Dendritic cell treated with granulocyte-macrophage colony-stimulating factor and Interleukin-4, amounts not matched to agents 40 ng/mL and 50 ng/mL, for 4 days (primary cell): ENCODE measurements around the gene FBXO42.
"Not testable (repeated sequence)": the region's sequence is repeated elsewhere in the genome, so short reads cannot be mapped to it uniquely, and the experiment has no call there.

Source experiments
- H3K27ac Mint-ChIP-seq: one replicate; pipeline ENCODE4 v1.8.0; 2022; ENCODE audit warnings: mild to moderate bottlenecking, mixed read lengths
- H3K27me3 Mint-ChIP-seq: one replicate; pipeline ENCODE4 v1.8.0; 2022; ENCODE audit warnings: mild to moderate bottlenecking, mixed read lengths
- H3K36me3 Mint-ChIP-seq: one replicate; pipeline ENCODE4 v1.8.0; 2022; ENCODE audit warnings: low read depth, mixed read lengths
- H3K4me1 Mint-ChIP-seq: one replicate; pipeline ENCODE4 v1.8.0; 2022; ENCODE audit warnings: low read depth, mixed read lengths
- H3K4me3 Mint-ChIP-seq: one replicate; pipeline ENCODE4 v1.8.0; 2022; ENCODE audit warnings: mild to moderate bottlenecking, moderate library complexity, mixed read lengths
- H3K9me3 Mint-ChIP-seq: one replicate; pipeline ENCODE4 v1.8.0; 2022; ENCODE audit warnings: mixed read lengths
- intact Hi-C: fragments of 100-400 bp; cut with micrococcal nuclease; formaldehyde crosslinking; loops from one replicate; pipeline ENCODE4 v1.15.0; 2022

The FBXO42 gene

DNA sequence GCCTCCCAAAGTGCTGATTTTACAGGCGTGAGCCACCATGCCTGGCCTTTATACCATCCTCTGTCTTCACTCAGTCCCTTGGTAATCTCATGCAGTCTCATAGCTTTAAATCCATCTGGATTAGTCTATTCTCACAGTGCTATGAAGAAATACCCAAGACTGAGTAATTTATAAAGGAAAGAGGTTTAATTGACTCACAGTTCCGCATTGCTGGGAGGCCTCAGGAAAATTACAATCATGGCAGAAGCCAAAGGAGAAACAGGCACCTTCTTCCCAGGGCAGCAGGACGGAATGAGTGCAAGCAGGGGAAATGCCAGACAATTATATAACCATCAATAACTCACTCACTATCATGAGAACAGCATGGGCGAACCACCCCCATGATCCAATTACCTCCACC is 66.2 kb downstream of the FBXO42 start:
- no peaks in the 10 kb centered on the region for H3K9me3 Mint-ChIP-seq
- intact Hi-C loops, result no loop called here
- H3K4me1 Mint-ChIP-seq, result peaks cover 7% of the 10 kb centered on the region
- no peaks in the 10 kb centered on the region for H3K27me3 Mint-ChIP-seq
- H3K36me3 Mint-ChIP-seq, result peaks cover 43% of the 10 kb centered on the region
- no peak overlapping the region for H3K4me3 Mint-ChIP-seq
- no peak overlapping the region for H3K27ac Mint-ChIP-seq

DNA sequence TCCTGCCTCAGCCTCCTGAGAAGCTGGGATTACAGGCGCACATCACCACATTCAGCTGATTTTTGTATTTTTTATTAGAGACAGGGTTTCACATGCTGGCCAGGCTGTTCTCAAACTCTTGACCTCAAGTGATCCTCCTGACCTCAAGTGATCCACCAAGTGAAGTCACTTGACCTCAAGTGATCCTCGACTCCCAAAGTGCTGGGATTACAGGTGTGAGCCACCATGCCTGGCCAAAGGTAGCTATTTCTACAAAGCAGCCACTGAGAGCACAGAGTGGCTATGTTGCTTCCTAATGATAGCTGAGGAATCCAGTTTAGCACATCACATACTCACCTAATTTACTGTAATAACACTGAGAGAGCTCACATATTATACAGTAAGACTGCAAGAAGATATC is 70.5 kb downstream of the FBXO42 start:
- peaks cover 23% of the 10 kb centered on the region for H3K36me3 Mint-ChIP-seq
- intact Hi-C loops, result no loop called here
- no peaks in the 10 kb centered on the region for H3K9me3 Mint-ChIP-seq
- H3K27ac Mint-ChIP-seq, result no peak overlapping the region
- no peaks in the 10 kb centered on the region for H3K27me3 Mint-ChIP-seq
- no peak overlapping the region for H3K4me3 Mint-ChIP-seq
- H3K4me1 Mint-ChIP-seq, result peaks cover 13% of the 10 kb centered on the region

DNA sequence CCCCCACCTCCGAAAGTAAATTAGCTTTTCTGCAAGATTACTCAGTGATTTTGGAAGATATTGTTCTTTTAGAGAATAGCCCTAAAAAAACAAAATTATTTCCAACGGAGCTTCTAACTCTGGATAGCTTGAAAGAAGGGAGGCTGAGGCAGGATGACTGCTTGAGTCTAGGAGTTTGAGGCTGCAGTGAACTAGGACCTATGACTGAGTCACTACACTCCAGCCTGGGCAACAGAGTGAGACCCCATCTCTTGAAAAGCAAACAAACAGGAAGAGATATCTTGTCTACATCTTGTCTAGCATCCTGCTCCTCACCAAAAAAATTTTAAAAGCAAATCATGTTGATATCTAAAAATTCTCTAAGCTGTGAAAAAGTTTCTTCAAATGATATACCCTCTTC is 73.1 kb downstream of the FBXO42 start:
- Mint-ChIP-seq H3K4me1 (peaks cover 15% of the 10 kb centered on the region), H3K27me3 (no peaks in the 10 kb centered on the region), H3K36me3 (peaks cover 36% of the 10 kb centered on the region), H3K9me3 (no peaks in the 10 kb centered on the region), H3K27ac (no peak overlapping the region), H3K4me3 (no peak overlapping the region)
- intact Hi-C loops, result no loop called here

DNA sequence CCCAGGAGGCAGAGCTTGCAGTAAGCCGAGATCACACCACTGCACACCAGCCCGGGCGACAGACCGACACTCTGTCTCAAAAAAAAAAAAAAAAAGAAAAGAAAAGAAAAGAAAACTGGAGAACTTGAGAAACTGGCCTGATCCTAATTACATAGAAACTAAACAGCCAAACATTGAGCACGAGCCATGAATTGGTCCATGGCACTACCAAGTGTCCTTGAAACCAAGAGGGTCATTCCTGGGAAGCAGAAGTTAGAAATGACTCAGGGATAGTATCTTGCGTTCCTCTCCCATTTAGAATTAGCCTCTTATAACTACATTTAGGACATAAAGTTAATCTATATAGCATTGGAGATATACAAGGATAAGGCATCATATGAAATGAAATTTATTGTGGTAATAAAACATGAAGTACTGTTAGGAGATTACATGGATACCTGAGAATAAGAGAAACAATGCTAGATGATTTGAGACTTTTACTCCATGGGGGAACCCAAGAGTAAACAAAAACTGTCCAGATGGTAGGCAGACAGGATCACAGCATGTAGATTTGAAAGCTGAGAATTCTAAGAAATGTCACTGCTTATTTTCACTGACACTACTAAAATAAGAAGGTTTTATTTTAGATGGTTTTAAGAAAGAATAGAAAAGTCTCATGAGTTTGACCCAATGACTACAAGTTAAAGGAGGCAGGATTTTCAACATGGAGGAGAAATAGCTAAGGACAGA is 75.8 kb downstream of the FBXO42 start:
- Mint-ChIP-seq H3K4me1 (peaks cover 15% of the 10 kb centered on the region), H3K36me3 (peaks cover 57% of the 10 kb centered on the region), H3K27ac (no peak overlapping the region)

DNA sequence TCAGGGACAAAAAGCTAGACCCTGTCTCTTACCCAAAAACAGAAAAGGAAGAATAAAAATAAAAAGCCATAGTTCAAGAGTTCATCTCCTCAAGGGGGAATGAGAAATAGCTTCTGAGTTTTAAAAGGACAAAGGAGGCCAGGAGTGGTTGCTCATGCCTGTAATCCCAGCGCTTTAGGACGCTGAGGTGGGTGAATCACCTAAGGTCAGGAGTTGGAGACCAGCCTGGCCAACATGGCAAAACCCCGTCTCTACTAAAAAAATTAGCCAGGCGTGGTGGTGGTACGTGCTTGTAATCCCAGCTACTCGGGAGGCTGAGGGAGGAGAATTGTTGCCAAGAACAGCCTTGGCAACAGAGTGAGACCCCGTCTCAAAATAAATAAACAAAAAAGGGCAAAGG is 76.7 kb downstream of the FBXO42 start:
- intact Hi-C loops, result no loop called here
- H3K4me3 Mint-ChIP-seq, result no peak overlapping the region
- no peaks in the 10 kb centered on the region for H3K9me3 Mint-ChIP-seq
- peaks cover 61% of the 10 kb centered on the region for H3K36me3 Mint-ChIP-seq
- no peak overlapping the region for H3K27ac Mint-ChIP-seq
- H3K27me3 Mint-ChIP-seq, result no peaks in the 10 kb centered on the region
- H3K4me1 Mint-ChIP-seq, result peaks cover 19% of the 10 kb centered on the region

More for the DNA sequence above, 75.8 kb downstream of the FBXO42 start:
- Mint-ChIP-seq H3K4me3 (no peak overlapping the region), H3K9me3 (no peaks in the 10 kb centered on the region), H3K27me3 (no peaks in the 10 kb centered on the region)
- intact Hi-C loops, result no loop called here

DNA sequence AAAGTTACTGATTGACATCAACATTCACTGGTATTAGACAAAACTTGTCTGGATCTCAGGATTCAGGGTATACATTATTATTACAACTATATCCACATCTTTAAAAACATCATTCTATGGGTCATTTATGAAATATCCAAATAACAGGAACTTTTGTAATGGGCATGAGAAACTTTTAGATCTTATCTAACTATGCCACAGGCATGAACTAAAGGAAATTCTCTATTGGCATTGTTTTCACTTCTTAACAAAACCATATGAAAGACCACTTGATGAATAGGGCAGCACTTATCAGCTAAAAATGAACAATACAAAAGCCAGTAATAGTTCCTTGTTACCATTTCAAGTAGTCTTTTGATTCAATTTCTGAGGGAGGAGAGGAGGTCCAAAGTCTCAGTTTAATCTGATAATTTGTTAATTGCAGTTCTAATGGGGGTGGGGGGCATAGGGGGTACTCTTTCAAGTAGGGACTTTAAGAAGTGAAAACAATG is 84.5 kb downstream of the FBXO42 start:
- Mint-ChIP-seq H3K4me1 (peaks cover 10% of the 10 kb centered on the region), H3K4me3 (no peak overlapping the region), H3K36me3 (peaks cover 50% of the 10 kb centered on the region), H3K9me3 (no peaks in the 10 kb centered on the region), H3K27ac (no peak overlapping the region), H3K27me3 (no peaks in the 10 kb centered on the region)
- intact Hi-C loops, result no loop called here

DNA sequence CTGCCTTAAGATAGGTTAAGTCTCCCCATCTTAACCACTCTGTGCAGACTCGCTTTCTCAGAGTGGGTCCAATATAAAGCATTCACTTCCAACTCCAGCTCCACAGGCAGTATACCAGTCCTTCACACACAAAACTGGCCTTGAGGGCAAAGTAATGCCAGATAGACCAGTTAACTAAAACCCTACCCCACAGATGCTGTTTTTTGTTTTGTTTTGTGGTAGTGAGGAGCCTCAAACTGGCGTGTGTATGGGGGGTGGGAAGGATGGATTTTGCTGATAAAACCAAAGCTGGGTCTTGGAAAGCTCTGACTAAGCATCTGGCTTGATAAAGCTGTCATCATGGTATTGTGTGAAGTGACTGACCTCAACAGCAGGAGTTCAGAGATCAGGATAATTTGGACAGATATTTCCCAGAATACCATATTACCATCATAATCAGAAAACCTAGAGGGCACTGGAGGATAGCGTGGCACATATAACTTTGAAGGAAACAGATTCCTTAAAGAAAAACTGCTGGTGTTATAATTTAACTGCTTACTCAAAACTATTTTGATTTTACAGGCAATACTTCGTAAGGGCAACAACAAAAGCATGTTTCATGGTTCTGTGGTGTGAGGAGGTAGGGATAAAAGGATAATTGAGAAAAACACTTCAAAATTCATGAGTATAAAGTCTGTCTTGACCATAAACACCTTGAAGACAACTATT is 85.7 kb downstream of the FBXO42 start:
- Mint-ChIP-seq H3K36me3 (peaks cover 44% of the 10 kb centered on the region), H3K27ac (no peak overlapping the region), H3K4me3 (no peak overlapping the region), H3K27me3 (no peaks in the 10 kb centered on the region), H3K4me1 (peaks cover 10% of the 10 kb centered on the region), H3K9me3 (no peaks in the 10 kb centered on the region)
- intact Hi-C loops, result no loop called here

DNA sequence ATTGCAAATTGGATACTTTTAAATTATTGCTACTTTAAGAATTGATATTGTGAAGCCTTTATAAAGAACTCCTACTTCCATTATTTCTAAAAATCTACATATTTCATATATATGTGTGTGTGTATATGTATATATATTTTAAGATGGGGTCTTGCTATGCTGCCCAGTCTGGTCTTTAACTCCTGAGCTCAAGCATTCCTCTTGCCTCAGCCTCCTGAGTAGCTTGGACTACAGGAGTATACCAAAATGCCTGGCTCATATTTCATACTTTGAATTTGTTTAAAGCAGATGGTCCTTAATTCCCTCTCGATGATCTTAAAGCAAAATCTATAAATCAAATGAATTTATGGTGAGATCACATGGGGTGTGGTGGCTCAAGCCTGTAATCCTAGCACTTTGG is 90.2 kb downstream of the FBXO42 start:
- peaks cover 29% of the 10 kb centered on the region for H3K36me3 Mint-ChIP-seq
- intact Hi-C loops, result no loop called here
- H3K4me1 Mint-ChIP-seq, result peaks cover 6% of the 10 kb centered on the region
- no peak overlapping the region for H3K4me3 Mint-ChIP-seq
- H3K9me3 Mint-ChIP-seq, result no peaks in the 10 kb centered on the region
- H3K27me3 Mint-ChIP-seq, result no peaks in the 10 kb centered on the region
- H3K27ac Mint-ChIP-seq, result no peak overlapping the region

DNA sequence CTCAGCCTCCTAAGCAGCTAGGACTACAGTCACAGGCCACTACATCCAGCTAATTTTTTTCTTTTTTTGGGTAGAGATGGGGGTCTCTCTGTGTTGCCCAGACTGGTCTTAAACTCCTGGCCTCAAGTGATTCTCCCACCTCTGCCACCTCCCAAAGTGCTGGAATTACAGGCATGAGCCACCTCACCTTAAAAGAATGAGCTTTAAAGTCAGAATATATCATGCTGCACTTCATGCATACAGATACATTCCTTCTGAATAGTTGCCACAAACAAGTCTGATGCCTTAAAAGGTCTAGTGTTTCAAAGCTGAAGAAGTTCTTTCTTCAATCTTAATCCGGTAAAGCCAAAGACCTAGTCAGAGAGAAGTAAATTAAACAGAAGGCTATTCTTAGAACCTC is 91.5 kb downstream of the FBXO42 start:
- H3K4me3 Mint-ChIP-seq, result no peak overlapping the region
- no peaks in the 10 kb centered on the region for H3K9me3 Mint-ChIP-seq
- peaks cover 36% of the 10 kb centered on the region for H3K36me3 Mint-ChIP-seq
- no peaks in the 10 kb centered on the region for H3K27me3 Mint-ChIP-seq
- H3K4me1 Mint-ChIP-seq, result no peaks in the 10 kb centered on the region
- intact Hi-C loops, result no loop called here
- H3K27ac Mint-ChIP-seq, result no peak overlapping the region

DNA sequence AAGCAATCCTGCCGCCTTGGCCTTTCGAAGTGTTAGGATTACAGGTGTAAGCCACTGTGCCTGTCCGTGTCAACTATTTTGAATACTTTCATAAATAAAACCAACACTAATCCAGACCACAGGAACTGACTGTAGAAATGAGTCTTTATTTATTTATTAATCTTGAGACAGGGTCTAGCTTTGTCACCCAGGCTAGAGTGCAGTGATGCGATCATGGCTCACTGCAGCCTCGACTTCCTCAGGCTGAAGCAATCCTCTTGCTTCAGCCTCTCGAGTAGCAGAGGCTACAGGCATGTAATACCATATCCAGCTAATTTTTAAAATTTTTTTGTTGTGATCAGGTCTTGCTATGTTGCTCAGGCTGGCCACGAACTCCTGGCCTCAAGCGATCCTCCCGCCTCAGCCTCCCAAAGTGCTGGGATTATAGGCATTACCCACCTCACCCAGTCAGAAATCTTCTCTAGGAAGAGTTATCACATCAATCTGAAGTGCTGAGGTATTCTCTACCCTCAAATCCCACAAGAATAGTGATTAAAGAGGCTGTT is 93.6 kb downstream of the FBXO42 start:
- Mint-ChIP-seq H3K27me3 (no peaks in the 10 kb centered on the region), H3K4me1 (no peaks in the 10 kb centered on the region), H3K4me3 (no peak overlapping the region), H3K27ac (no peak overlapping the region), H3K9me3 (no peaks in the 10 kb centered on the region), H3K36me3 (peaks cover 55% of the 10 kb centered on the region)
- intact Hi-C loops, result no loop called here

DNA sequence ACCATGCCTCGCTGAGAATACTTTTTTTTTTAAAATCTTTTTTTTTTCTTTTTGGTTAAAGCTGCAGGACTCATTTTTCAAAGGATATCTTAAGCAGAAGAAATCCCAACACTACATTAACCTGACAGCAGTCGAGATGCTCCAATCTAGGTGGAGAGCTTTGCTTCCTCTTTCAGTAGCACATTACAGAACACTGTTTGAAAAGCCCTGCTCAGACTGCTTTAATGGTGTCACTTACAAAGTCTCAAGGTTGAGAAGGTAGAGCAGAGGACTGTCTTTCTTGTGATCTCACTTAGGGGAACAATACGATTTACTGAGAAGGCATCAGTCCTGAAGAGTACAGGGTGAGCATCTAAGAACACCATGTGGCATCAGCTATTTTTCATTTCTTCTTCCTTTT is 94.3 kb downstream of the FBXO42 start:
- Mint-ChIP-seq H3K9me3 (no peaks in the 10 kb centered on the region), H3K4me3 (no peak overlapping the region), H3K27me3 (no peaks in the 10 kb centered on the region), H3K27ac (no peak overlapping the region), H3K36me3 (peaks cover 55% of the 10 kb centered on the region), H3K4me1 (no peaks in the 10 kb centered on the region)
- intact Hi-C loops, result no loop called here

DNA sequence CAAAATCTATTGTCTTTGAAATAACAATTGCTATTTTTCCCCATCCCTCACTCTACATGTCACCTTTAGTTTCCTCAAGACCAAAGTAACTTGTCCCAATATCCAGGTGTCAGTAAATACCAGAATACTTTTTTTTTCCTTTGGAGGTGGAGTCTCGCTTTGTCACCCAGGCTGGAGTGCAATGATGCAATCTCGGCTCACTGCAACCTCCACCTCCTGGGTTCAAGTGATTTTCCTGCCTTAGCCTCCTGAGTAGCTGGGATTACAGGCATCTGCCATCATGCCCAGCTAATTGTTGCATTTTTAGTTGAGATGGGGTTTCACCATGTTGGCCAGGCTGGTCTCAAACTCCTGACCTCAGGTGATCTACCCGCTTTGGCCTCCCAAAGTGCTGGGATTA is 94.7 kb downstream of the FBXO42 start:
- H3K27me3 Mint-ChIP-seq, H3K9me3 Mint-ChIP-seq, intact Hi-C loops, H3K4me1 Mint-ChIP-seq, H3K4me3 Mint-ChIP-seq, H3K27ac Mint-ChIP-seq: not testable (repeated sequence)
- peaks cover 55% of the 10 kb centered on the region for H3K36me3 Mint-ChIP-seq

DNA sequence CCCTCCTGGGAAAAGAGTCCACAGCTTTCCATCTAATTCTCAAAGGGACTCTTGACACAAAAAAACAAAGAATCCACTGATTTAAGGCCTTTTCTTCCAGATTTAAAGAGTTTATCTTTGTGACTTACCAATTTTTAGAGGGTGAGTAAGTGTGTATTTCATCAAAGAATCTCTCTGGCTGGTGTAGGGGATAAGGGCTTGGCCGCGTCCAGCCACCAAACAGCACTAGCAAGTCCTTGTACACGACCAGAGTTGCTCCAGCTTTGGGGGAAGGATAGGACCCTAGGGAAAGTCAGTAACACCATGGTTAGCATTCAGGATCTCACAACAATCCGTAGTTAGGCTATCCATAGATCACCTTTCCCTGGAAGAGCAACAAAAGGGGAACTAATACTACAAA is 95.8 kb downstream of the FBXO42 start:
- intact Hi-C loops, result no loop called here
- Mint-ChIP-seq H3K27me3 (no peaks in the 10 kb centered on the region), H3K27ac (no peak overlapping the region), H3K9me3 (no peaks in the 10 kb centered on the region), H3K4me1 (peaks cover 5% of the 10 kb centered on the region), H3K4me3 (no peak overlapping the region), H3K36me3 (peaks cover 63% of the 10 kb centered on the region)

DNA sequence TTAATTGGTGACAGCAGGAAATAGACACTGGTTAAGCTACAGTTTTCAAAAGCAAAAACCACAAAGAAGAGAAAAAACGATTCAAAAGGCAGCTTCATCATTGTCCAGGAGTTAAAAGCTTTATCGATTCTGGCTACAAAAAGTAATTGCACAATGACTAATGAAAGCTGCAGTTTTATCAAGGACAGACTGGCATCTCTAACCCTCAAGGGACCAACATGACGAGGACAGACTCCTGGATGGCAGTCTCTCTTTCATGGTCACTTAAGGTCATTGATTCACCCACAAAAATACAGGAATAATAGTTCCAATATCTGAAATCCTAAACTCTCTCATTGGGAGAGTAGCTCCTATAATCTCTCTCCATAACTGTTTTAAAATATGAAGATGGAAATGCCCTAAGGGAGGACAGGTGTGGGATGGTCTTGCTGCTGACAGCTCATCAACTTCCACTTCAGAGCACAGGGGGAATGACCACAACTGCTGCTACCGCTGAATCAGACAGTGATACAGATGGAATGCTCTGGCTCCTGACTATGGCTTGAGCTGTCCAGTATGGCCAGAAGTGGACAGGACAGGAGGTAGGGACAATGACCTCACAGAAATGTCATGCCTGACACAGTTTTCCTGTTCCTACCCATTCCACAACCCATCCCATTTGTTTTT is 97.9 kb downstream of the FBXO42 start:
- intact Hi-C loops, result no loop called here
- Mint-ChIP-seq H3K9me3 (no peaks in the 10 kb centered on the region), H3K4me3 (no peak overlapping the region), H3K27ac (no peak overlapping the region), H3K36me3 (peaks cover 76% of the 10 kb centered on the region), H3K4me1 (peaks cover 13% of the 10 kb centered on the region), H3K27me3 (no peaks in the 10 kb centered on the region)
